GM18858 (cell line): ENCODE data around the gene ESYT2.

Experiments used
- ATAC-seq: cut with Tn5 transposase; IDR thresholded peaks from one replicate; pipeline ENCODE4 v1.9.1; 2021; ENCODE audit not compliant: unreplicated experiment

The ESYT2 gene

DNA sequence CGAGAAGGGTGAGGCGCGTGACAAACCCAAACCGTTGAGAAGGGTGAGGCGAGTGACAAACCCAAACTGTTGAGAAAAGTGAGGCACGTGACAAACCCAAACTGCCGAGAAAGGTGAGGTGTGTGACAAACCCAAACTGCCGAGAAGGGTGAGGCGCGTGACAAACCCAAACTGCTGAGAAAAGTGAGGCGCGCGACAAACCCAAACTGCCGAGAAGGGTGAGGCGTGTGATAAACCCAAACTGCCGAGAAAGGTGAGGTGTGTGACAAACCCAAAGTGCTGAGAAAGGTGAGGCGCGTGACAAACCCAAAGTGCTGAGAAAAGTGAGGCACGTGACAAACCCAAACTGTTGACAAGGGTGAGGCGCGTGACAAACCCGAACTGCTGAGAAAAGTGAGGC is 25.0 kb downstream of the ESYT2 start:
- ATAC-seq = no peak

- ATAC-seq = no peak
Measured at GRCh38 chr7:158803367-158803969, 25.8 kb downstream of the ESYT2 start.

GRCh38 chr7:158802535-158803366 is 26.6 kb downstream of the ESYT2 start:
- no peak for ATAC-seq

DNA sequence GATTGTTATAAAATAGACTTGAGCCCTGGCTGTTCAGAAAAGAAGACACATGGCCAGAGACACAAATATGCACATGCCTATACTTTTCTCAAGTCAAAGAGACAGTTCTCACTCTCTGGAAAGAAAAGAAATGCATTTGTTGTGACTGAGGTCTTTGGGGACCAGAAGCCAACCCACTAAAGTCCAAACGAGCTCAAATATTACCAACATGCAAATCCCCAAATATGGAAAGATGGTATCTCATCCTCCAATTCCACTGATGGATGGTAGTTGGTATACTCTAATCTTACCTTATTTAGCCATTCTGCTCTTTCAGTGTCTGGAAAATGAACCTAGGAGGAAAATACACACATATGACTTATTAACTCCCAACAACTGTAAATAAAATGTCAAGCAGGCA is 30.6 kb downstream of the ESYT2 start:
- no peak for ATAC-seq

DNA sequence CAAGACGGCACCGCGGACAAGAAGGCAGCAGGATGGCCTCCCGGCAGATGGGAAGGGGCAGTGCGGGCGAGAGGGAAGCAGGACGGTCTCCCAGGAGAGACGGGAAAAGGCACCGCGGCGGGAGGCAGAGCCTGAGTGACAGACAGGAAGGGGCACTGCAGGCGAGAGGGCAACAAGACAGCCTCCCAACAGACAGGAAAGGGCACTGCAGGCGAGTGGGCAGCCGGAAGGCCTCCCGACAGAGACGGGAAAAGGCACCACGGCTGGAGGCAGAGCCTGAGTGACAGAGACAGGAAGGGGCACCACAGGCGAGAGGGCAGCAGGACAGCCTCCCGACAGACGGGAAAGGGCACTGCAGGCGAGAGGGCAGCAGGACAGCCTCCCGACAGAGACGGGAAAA is 32.6 kb downstream of the ESYT2 start:
- ATAC-seq = no peak

DNA sequence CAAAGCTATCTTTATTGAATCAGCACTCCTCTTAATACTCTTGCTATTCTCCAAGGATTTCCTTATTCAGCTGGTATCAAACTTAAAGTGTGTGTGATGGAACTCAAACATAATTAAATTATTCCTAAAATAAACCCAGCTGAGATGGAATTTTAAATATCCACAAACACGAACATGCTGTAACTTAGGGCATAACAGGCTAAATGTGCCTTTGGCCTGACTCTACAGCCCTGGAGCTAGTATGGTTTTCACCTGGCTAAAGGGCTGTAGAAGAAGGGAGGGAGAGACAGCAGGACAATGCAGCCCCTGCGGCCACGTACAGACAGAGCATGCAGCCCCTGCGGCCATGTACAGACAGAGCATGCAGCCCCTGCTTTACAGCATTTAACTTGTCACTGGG is 34.0 kb downstream of the ESYT2 start:
- no peak for ATAC-seq

GRCh38 chr7:158791107-158791506 is 38.2 kb downstream of the ESYT2 start:
- ATAC-seq = no peak

DNA sequence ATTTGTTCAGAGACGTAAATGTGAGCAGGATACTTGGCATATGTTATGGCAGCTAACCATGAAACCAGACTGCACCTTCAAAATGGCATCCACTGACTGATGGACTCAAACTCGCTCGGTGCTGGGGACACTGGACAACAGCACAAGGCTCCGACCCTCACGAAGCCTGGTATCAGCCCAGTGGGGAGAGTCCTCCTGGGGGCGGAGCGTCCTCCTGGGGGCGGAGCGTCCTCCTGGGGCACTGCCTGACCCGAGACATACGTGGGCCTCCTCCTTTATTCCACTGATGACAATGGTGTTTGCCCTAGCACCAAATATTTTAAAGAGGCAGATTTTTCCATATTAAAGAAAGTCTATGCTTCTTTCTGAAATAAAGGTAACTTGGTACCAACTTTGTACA is 39.5 kb downstream of the ESYT2 start:
- no peak for ATAC-seq

DNA sequence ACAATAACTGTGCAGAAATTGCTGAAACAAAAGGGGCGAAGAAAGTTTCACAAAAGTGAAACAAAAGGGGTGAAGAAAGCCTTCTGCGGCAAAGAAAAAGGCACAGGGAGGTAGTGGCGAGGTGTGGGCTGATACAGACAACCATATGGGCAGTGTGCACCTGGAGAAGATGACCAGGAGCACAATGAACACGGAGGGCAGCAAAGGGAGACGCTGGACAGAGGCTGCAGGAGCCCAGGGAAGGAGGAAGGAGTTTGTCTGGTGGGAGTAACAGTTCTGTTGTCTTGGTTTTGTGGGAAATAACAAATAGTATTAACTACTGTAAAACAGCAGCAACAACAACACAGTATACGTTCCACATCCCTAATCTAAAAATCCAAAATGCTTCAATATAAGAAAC is 42.4 kb downstream of the ESYT2 start:
- ATAC-seq = no peak

DNA sequence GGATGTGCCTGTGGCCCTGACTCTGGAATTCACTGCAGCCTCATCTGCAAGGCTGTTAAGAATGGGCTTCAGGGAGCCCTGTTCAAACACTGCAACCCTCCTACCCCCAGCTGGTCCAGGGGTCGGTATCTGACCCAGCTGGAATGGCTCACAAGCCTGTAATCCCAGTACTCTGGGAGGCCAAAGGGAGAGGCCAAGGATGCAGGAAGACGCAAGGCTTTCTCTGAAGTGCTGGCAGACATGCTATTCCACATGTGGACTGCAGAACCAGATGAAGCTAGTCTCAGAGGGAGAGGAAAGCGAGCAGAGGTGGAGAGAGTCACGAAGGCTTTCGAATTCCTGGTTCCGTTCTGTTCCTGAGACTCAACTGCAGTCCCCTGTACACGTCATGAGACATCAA is 45.0 kb downstream of the ESYT2 start:
- no peak for ATAC-seq

DNA sequence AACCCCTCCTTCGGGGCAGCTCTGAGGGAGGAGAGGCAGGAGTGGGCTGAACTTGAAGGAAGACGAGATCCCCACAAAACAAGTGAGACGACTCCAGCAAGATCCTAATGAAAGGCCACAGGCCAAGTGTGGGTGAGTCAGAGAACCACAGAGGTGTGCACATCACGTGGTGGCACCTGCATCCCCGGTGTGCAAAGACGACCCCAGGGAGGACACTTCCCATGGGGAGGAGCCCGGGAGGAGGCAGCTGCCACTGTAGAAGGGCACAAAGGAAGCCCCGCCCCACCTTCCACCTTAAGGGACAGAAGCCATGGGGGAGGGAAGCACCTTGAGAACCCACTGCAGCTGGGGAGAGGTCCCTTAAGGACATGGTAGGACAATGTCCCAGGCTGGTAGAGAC is 45.7 kb downstream of the ESYT2 start:
- no peak for ATAC-seq

DNA sequence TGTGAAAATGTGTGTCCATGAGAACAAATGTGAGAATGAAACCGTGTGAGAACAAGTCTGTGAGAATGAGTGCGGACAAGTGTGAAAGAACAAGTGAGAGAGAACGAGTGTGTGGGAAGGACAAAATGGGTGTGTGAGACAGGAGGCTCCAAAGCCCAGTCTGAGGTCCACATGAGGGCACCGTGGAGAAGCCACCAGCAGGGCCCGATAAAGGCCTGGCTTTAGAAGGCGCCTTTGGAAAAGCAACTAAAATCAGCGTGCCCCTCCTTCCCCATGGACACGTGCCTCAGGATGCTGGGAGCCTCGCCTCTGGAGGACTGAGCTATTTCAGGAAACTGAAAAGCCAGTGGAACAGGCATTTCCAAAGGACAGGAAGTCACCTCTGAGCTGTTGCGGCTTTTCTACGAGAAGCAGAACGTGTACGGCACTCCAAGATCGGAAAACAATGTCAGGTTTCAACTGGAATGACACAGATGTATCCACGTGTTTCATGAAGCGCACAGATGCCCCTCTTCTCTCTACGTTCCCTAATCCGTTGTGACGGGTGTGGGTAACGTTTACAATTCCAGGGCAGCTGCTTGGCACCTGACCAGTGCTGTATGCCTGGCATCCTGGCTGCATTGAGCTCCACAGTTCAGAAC is 46.4 kb downstream of the ESYT2 start:
- no peak for ATAC-seq

DNA sequence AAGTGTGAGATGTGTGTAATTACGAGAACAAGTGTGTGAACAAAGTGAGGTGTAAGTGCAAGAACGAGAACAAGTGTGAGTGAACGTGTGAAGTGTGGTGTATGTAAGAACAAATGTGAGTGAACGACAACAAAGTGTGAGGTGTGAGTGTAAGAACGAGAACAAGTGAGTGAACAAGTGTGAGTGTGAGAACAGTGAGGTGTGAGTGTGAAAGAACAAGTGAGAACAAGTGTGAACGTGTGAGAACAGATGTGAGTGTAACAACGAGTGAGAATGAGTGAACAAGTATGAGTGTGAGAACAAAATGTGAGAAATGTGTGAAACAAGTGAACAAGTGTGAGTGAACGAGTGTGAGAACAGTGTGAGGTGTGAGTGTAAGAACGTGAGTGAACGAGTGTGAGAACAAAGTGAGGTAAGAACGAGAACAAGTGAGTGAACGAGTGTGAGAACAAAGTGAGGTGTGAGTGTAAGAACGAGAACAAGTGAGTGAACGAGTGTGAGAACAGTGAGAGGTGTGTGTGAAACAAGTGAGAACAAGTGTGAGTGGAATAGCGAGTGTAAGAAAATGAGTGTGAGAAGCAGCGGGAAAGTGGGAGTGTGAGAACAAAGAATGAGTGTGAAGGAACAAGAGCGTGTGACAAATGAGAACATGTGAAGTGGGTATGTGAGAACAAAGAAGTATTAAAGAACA is 47.2 kb downstream of the ESYT2 start:
- no peak for ATAC-seq

DNA sequence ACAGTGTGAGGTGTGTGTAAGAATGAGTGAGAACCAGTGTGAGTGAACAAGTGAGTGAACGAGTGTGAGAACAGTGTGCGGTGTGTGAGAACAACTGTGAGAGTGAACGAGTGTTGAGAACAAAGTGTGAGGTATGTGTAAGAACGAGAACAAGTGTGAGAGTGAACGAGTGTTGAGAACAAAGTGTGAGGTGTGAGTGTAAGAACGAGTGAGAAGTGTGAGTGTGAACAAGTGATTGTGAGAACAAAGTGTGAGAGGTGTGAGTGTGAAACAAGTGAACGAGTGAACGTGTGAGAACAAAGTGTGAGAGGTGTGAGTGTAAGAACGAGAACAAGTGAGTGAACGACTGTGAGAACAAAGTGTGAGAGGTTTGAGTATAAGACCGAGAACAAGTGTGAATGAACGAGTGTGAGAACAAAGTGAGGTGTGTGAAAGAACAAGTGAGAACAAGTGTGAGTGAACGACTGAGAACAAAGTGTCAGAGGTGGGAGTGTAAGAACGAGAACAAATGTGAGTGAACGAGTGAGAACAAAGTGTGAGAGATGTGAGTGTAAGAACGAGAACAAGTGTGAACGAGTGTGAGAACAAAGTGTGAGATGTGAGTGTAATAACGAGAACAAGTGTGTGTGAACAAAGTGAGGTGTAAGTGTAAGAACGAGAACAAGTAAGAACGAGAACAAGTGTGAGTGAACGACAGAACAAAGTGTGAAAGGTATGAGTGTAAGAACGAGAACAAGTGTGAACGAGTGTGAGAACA is 47.9 kb downstream of the ESYT2 start:
- ATAC-seq = no peak

GRCh38 chr7:158779061-158780000 is 50.0 kb downstream of the ESYT2 start:
- no peak for ATAC-seq

DNA sequence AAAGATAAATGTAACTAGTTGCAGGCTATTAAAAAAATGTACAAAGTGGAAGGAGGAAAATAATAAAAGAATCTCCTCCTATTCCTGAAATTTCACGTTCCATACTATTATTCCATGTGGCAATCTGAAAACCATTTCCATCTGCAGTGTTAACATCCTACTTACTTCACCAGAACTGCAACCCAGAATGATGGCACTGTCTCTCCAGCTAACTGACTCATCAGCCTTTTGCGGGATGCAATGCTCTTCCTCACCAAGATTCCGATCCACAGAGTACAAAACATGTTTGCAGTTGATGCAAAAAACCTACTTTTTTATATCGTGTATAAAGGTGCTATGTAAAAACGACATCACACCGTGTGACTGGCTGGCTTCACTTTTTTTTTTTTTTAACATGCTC is 50.8 kb downstream of the ESYT2 start:
- ATAC-seq = no peak

- no peak for ATAC-seq
Measured at GRCh38 chr7:158777793-158778192, 51.5 kb downstream of the ESYT2 start.

DNA sequence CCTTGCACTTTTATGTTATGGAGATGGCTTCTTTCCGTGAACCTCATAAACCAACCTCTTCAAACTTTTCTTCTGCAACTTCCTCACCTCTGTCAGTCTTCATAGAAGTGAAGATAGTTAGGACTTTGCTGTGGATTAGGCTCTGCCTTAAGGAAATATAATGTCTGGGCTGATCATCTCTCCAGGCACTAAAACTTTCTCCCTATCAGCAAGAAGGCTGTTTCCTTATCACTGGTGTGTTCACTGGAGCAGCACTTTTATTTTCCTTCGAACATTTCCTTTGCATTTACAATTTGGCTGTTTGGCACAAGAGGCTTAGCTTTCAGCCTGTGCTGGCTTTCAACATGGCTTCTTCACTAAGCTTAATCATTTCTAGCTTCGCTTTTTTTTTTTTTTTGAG is 52.8 kb downstream of the ESYT2 start:
- ATAC-seq = no peak

DNA sequence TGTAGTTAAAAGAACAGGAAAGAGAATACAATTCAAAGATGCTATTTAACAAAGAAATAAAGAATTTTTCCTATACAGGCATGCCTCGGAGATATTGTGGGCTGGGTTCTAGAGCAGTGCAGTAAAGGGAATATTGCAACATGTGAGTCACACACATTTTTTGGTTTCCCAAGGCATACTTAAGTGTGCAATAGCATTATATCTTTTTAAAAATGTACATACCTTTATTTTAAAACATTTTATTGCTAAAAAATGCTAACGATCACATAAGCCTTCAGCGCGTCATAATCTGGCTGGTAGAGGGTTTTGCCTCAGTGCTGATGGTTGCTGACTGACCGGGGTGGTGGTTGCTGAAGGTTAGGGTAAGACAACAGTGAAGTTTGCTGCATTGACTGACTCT is 54.4 kb downstream of the ESYT2 start:
- ATAC-seq = no peak

- no peak for ATAC-seq
Measured at GRCh38 chr7:158772916-158773315, 56.4 kb downstream of the ESYT2 start.
